ENCODE measurements around the gene DERL3. TPM values are rescaled to one million over a fixed set of nuclear protein-coding genes. Genes with fewer than 3 reads are reported as not detected.
A peak's percentile ranks its signal among the peaks of the same experiment; 100 is the strongest.

DERL3 gene
- total and polyA plus RNA-seq, 2 of the 13 experiments (the other 11 are each of a cell fraction or from before 2014, with no cell fraction given) = not detected

DNA sequence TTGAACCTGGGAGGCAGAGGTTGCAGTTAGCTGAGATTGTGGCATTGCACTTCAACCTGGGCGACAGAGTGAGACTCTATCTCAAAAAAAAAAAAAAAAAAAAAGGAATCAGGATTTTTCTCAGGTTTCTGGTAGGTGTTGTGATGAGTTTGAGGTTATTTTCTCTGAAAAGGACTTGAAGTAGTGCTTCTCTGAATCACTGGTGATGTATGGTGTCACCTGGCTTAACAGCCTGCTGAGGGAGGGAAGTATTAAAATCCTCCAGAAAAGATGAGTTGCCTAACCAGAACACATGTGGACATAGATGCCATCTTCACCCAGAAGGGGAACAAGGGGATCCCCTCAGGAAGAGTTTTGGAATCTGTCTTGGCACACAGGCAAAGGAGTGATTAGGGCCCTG lies 32.0 kb downstream of the DERL3 start (continued):
- TF ChIP-seq, protein P1, sequence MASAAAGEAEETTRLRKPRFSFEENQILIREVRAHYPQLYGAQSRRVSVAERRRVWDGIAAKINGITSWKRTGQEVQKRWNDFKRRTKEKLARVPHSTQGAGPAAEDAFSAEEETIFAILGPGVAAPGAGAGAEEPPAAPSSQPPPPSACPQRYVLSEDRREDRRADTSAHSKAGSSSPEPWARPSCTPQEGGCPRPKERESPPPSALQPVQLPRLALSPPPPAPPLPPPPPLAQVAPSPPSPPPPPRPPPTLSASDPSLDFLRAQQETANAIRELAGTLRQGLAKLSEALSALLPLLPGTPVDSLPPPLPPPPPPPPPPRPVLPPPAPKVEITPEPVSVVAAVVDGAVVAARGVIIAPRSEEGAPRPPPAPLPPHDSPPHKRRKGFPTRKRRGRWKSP (CRISPR knock-in tag; IDR thresholded peaks at IDR 0.05) = no peak
- TF ChIP-seq ZNF557 (CRISPR knock-in tag; IDR thresholded peaks at IDR 0.05) (no peak), KLF6 (CRISPR knock-in tag; IDR thresholded peaks at IDR 0.05) (no peak), ZNF777 (CRISPR knock-in tag; IDR thresholded peaks at IDR 0.05) (no peak), JARID2 (CRISPR knock-in tag; IDR thresholded peaks at IDR 0.05; ENCODE audit: insufficient replicate concordance) (no peak), ZNF746 (CRISPR knock-in tag; IDR thresholded peaks at IDR 0.05) (no peak)
- TF ChIP-seq, protein P2, sequence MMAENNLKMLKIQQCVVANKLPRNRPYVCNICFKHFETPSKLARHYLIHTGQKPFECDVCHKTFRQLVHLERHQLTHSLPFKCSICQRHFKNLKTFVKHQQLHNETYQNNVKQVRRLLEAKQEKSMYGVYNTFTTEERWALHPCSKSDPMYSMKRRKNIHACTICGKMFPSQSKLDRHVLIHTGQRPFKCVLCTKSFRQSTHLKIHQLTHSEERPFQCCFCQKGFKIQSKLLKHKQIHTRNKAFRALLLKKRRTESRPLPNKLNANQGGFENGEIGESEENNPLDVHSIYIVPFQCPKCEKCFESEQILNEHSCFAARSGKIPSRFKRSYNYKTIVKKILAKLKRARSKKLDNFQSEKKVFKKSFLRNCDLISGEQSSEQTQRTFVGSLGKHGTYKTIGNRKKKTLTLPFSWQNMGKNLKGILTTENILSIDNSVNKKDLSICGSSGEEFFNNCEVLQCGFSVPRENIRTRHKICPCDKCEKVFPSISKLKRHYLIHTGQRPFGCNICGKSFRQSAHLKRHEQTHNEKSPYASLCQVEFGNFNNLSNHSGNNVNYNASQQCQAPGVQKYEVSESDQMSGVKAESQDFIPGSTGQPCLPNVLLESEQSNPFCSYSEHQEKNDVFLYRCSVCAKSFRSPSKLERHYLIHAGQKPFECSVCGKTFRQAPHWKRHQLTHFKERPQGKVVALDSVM (CRISPR knock-in tag; IDR thresholded peaks at IDR 0.05) = no peak

DNA sequence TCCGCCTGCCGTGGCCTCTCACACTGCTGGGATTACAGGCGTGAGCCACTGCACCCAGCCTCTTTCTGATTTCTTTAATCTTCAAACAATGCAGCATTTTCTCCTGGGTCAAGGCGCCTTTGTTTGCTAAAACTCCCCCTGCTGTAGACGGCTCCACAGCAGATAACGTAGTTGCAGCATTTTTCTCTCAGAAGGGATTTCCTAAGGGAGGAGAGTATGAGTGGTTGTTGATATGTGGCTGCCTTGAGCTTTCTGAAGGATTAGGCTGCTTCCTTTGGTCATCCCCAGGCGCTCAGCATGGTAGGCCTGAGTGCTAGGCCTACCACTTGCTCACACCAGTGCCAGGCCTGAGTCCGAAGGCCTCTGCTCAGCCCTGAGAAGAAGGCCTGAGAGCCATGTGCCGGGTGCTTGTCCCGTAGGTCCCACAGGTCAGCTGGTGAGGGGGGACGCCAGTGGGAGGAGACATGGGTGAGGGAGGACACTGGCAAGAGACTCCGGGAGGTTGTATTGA lies 34.0 kb downstream of the DERL3 start:
- peaks cover 27 to 61% of the 10 kb centered on the region in 2 experiments for H3K36me3 ChIP-seq (replicated peaks in 1 of 2; ENCODE audit: control insufficient read depth in 1 of 2, insufficient read depth in 2 of 2, low read length in 2 of 2)
- H3K79me2 ChIP-seq (ENCODE audit: insufficient read depth, low read length) = no peaks in the 10 kb centered on the region
- H3K4me3 ChIP-seq (replicated peaks in 1 of 3; ENCODE audit: insufficient read depth in 1 of 3, low read depth in 2 of 3, low read length in 3 of 3) = no peak overlapping the region
- H3K27ac ChIP-seq (ENCODE audit: extremely low read length, insufficient read depth, low read length) = no peak overlapping the region
- DNase-seq (ENCODE audit: low spot score) (no peak), FAIRE-seq (no peak), ATAC-seq (no peak)
- ChIA-PET CTCF (ENCODE audit: low intra/inter-chr PET ratio, low total read pairs) (no interaction called here), POLR2A (interaction anchor here (1.2 kb wide), 1 partner anchor 15 kb away, joined by 4 read pairs; no protein-coding TSS in a partner anchor)
- no TSS peak for BruUV-seq (replicated peaks)
- peaks cover 11% of the 10 kb centered on the region for H3K4me1 ChIP-seq (ENCODE audit: insufficient read depth, low read length)
- intact Hi-C loops (cut with micrococcal nuclease; ENCODE audit: unreplicated experiment) = no loop called here
- no peak overlapping the region for H3K9ac ChIP-seq (ENCODE audit: insufficient read depth, low read depth, low read length)
- H2AFZ ChIP-seq (ENCODE audit: low read length) = no peak overlapping the region
- in situ Hi-C loops (cut with HindIII; ENCODE audit: extremely low pct_ligation_motif_present, low pct_unique_long_range_greater_than_20kb) = no loop called here
- H3K27me3 ChIP-seq (ENCODE audit: control insufficient read depth in 1 of 2, insufficient read depth in 2 of 2, low read length in 2 of 2) = no peaks in the 10 kb centered on the region
- H3K9me3 ChIP-seq (ENCODE audit: low read length) = no peaks in the 10 kb centered on the region
- peak; percentile 28; the same call in 1 of the 2 replicates for TF ChIP-seq ZFY (CRISPR knock-in tag; IDR thresholded peaks at IDR 0.05)
- TF ChIP-seq SRSF4 (IDR thresholded peaks at IDR 0.05; ENCODE audit: low read depth, low read length, poor library complexity, severe bottlenecking) = no peak
- no peak for TF ChIP-seq ZNF549 (CRISPR knock-in tag; IDR thresholded peaks at IDR 0.05)
- TF ChIP-seq, protein P3, sequence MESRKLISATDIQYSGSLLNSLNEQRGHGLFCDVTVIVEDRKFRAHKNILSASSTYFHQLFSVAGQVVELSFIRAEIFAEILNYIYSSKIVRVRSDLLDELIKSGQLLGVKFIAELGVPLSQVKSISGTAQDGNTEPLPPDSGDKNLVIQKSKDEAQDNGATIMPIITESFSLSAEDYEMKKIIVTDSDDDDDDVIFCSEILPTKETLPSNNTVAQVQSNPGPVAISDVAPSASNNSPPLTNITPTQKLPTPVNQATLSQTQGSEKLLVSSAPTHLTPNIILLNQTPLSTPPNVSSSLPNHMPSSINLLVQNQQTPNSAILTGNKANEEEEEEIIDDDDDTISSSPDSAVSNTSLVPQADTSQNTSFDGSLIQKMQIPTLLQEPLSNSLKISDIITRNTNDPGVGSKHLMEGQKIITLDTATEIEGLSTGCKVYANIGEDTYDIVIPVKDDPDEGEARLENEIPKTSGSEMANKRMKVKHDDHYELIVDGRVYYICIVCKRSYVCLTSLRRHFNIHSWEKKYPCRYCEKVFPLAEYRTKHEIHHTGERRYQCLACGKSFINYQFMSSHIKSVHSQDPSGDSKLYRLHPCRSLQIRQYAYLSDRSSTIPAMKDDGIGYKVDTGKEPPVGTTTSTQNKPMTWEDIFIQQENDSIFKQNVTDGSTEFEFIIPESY (CRISPR knock-in tag; IDR thresholded peaks at IDR 0.05) = peak; percentile 96
- TF ChIP-seq, protein P4, sequence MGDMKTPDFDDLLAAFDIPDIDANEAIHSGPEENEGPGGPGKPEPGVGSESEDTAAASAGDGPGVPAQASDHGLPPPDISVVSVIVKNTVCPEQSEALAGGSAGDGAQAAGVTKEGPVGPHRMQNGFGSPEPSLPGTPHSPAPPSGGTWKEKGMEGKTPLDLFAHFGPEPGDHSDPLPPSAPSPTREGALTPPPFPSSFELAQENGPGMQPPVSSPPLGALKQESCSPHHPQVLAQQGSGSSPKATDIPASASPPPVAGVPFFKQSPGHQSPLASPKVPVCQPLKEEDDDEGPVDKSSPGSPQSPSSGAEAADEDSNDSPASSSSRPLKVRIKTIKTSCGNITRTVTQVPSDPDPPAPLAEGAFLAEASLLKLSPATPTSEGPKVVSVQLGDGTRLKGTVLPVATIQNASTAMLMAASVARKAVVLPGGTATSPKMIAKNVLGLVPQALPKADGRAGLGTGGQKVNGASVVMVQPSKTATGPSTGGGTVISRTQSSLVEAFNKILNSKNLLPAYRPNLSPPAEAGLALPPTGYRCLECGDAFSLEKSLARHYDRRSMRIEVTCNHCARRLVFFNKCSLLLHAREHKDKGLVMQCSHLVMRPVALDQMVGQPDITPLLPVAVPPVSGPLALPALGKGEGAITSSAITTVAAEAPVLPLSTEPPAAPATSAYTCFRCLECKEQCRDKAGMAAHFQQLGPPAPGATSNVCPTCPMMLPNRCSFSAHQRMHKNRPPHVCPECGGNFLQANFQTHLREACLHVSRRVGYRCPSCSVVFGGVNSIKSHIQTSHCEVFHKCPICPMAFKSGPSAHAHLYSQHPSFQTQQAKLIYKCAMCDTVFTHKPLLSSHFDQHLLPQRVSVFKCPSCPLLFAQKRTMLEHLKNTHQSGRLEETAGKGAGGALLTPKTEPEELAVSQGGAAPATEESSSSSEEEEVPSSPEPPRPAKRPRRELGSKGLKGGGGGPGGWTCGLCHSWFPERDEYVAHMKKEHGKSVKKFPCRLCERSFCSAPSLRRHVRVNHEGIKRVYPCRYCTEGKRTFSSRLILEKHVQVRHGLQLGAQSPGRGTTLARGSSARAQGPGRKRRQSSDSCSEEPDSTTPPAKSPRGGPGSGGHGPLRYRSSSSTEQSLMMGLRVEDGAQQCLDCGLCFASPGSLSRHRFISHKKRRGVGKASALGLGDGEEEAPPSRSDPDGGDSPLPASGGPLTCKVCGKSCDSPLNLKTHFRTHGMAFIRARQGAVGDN (CRISPR knock-in tag; IDR thresholded peaks at IDR 0.05) = 0 out of 2 replicates have a peak, but pooled peaks have one; percentile 12
- no peak overlapping the region for H3K4me2 ChIP-seq (ENCODE audit: low read depth, low read length)
- WGBS (ENCODE audit: low lambda C conversion rate) = 91% methylated on average over 10 of the region's 12 CpGs
- H4K20me1 ChIP-seq (ENCODE audit: insufficient read depth, low read length) = no peaks in the 10 kb centered on the region
